ENCODE results near the gene DOCK11.

The DOCK11 gene

GRCh38 chrX:118621081-118621759 is 125.6 kb downstream of the DOCK11 start:
- no peak for DNase-seq (ENCODE audit: low read depth)
- H3K4me3 ChIP-seq (ENCODE audit: low read depth, low read length), result no peak overlapping the region
- TF ChIP-seq CTCF (IDR thresholded peaks at IDR 0.05; ENCODE audit: low read depth, low read length) (no peak), POLR2A (IDR thresholded peaks at IDR 0.05; ENCODE audit: extremely low read depth, insufficient read length) (no peak), MYC (IDR thresholded peaks at IDR 0.05; ENCODE audit: low read depth, low read length) (no peak), MAX (IDR thresholded peaks at IDR 0.05; ENCODE audit: low read depth, low read length) (no peak)

DNA sequence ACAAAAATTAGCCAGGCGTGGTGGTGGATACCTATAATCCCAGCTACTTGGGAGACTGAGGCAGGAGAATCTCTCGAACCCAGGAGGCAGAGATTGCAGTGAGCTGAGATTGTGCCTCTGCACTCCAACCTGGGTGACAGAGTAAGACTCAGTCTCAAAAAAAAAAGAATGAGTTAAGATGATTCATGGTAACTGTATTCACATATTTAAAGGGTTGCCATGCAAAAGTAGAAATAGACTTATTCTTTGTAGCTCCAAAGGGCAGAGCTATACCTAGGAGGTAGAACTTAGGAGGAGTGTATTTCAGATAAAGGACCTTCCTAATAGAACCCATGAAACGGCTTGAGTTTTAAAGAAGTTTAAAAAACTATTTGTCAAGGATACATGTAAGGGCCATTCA is 127.4 kb downstream of the DOCK11 start:
- no peak for DNase-seq (ENCODE audit: low read depth)
- H3K4me3 ChIP-seq (ENCODE audit: low read depth, low read length), result no peak overlapping the region
- TF ChIP-seq MYC (IDR thresholded peaks at IDR 0.05; ENCODE audit: low read depth, low read length), result no peak
- no peak for TF ChIP-seq MAX (IDR thresholded peaks at IDR 0.05; ENCODE audit: low read depth, low read length)
- TF ChIP-seq CTCF (IDR thresholded peaks at IDR 0.05; ENCODE audit: low read depth, low read length), result no peak
- TF ChIP-seq POLR2A (IDR thresholded peaks at IDR 0.05; ENCODE audit: extremely low read depth, insufficient read length), result no peak

DNA sequence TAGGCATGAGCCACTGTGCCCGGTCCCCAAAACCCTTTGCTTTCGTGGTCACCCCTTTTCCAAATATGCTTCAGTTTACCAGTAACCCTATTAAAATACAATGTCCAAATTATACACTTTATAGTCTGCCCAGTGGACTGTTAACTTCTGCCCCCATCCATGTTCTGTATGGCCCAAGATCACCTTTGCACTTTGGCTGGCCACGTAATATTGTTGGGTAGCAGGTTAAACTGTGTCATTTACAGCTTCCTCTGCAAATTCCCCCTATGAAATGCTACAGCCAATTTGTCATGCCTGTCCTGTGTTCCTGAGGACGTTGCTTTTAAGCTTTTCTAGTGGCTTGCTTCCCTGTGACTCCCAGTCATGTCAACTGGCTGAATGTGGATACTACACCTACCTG is 130.7 kb downstream of the DOCK11 start:
- DNase-seq (ENCODE audit: low read depth), result no peak
- TF ChIP-seq CTCF (IDR thresholded peaks at IDR 0.05; ENCODE audit: low read depth, low read length), result no peak
- no peak for TF ChIP-seq MYC (IDR thresholded peaks at IDR 0.05; ENCODE audit: low read depth, low read length)
- TF ChIP-seq MAX (IDR thresholded peaks at IDR 0.05; ENCODE audit: low read depth, low read length), result no peak
- no peak for TF ChIP-seq POLR2A (IDR thresholded peaks at IDR 0.05; ENCODE audit: extremely low read depth, insufficient read length)

GRCh38 chrX:118627084-118627758 is 131.6 kb downstream of the DOCK11 start:
- TF ChIP-seq MYC (IDR thresholded peaks at IDR 0.05; ENCODE audit: low read depth, low read length) (no peak), CTCF (IDR thresholded peaks at IDR 0.05; ENCODE audit: low read depth, low read length) (peak; percentile 44), MAX (IDR thresholded peaks at IDR 0.05; ENCODE audit: low read depth, low read length) (peak; percentile 68)
- H3K4me3 ChIP-seq (ENCODE audit: low read depth, low read length), result no peak overlapping the region
- DNase-seq (ENCODE audit: low read depth), result peak; percentile 59

More for the DNA sequence above, 130.7 kb downstream of the DOCK11 start:
- H3K4me3 ChIP-seq (ENCODE audit: low read depth, low read length), result no peak overlapping the region

- H3K4me3 ChIP-seq (ENCODE audit: low read depth, low read length), result peak overlapping the region; percentile 9
- DNase-seq (ENCODE audit: low read depth), result peak; percentile 85
- TF ChIP-seq POLR2A (IDR thresholded peaks at IDR 0.05; ENCODE audit: extremely low read depth, insufficient read length), result no peak
- TF ChIP-seq MAX (IDR thresholded peaks at IDR 0.05; ENCODE audit: low read depth, low read length), result no peak
- TF ChIP-seq MYC (IDR thresholded peaks at IDR 0.05; ENCODE audit: low read depth, low read length), result no peak
- no peak for TF ChIP-seq CTCF (IDR thresholded peaks at IDR 0.05; ENCODE audit: low read depth, low read length)
These were observed 135.2 kb downstream of the DOCK11 start for GRCh38 chrX:118630848-118631247.

Measured in NB4 (cell line).